ENCODE data around the gene ABCG1. TPM values are rescaled to one million over a fixed set of nuclear protein-coding genes. Genes with fewer than 3 reads are reported as not detected.

Gene ABCG1
- total and polyA plus RNA-seq, 11 donors, result 3.3 to 25.3 (median 13.5) TPM

DNA sequence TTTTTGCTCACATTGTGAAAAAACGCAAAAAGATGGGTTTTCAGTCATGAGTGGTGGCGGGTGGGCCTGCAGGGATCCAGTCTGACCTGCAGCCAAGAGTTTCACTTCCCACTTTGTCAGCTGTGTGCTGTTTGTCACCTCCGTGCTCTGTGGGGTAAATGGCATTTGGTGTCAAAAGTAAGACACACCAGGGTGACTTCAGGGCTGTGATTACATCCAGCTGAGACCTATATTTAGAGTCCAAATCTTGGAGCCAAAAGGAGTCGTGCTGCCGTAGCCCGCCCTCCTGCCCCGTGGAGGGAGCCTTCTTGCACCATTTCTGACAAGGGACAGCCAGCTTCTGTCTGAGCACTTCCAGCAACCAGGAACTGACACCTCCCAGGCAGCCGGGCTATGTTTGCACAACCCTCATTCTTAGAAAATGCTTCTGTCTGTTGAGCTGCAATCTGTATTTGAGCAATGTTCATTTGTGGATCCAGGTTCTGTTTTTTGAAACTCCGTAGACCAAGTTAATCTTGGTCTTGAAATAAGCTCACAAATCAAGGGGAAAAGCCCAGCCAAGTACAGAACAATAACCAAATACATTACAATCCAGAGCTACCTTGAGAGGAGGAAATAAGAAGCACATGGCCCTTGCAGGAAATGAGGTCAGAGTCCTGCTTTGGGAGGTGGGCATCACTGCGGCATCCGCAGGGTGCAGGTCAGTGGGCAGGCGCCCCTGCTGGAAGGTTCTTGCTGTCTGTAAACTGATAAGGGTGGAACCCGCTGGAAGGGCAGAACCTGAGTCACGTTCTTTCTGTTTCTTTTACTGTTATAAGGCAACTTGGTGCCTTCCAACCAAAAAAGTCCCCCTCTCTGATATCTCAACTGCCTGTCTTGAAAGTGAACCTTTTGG is 14.4 kb downstream of the ABCG1 start:
- intact Hi-C loops (cut with DNase I), result loop anchor here in 4 of 10 donors (5.0 to 10.0 kb wide), 4 partner anchors 49 to 229 kb away; no protein-coding TSS in a partner anchor
- 5 to 8% (median 5%) methylated on average over 12 to 14 of the region's 14 CpGs for WGBS, 4 donors

DNA sequence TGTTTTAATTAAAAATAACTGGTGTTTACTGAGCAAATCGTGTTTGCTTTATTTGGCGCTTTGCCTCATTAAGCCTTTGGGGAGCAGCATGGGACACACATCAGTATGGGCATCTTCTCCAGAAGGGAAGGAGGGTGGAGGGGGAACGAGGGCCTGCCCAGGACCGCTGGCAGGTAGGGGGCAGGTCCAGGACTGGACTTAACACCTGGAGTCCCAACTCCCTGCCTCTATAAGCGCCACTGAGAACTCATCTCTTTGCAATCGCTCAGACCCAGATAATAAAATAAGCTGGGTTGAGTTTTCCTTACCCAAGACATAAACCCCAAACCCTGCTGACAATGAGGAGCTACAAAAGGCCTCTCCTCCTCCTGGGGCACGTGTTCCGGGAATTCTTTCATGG is 15.1 kb downstream of the ABCG1 start:
- Histone ChIP-seq H3K4me1 (peaks cover 21 to 98% (median 80%) of the 10 kb centered on the region in 12 donors), H3K36me3 (no peaks in the 10 kb centered on the region), H3K27ac (peak overlapping the region; percentile 60 to 91 (median 84)), H3K9me3 (no peaks in the 10 kb centered on the region), H3K27me3 (no peaks in the 10 kb centered on the region), H3K4me3 (peak overlapping the region in 10 of 12 donors; percentile 28 to 62 (median 56))
- no peak for TF ChIP-seq POLR2A (IDR thresholded peaks at IDR 0.05)
- TF ChIP-seq, protein P1, sequence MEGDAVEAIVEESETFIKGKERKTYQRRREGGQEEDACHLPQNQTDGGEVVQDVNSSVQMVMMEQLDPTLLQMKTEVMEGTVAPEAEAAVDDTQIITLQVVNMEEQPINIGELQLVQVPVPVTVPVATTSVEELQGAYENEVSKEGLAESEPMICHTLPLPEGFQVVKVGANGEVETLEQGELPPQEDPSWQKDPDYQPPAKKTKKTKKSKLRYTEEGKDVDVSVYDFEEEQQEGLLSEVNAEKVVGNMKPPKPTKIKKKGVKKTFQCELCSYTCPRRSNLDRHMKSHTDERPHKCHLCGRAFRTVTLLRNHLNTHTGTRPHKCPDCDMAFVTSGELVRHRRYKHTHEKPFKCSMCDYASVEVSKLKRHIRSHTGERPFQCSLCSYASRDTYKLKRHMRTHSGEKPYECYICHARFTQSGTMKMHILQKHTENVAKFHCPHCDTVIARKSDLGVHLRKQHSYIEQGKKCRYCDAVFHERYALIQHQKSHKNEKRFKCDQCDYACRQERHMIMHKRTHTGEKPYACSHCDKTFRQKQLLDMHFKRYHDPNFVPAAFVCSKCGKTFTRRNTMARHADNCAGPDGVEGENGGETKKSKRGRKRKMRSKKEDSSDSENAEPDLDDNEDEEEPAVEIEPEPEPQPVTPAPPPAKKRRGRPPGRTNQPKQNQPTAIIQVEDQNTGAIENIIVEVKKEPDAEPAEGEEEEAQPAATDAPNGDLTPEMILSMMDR (IDR thresholded peaks at IDR 0.05), result no peak
- WGBS, 4 donors, result 41 to 47% (median 46%) methylated on average over 8 of the region's 8 CpGs
- DNase-seq (peak in 1 of 5 donors; percentile 13), ATAC-seq (no peak)
- intact Hi-C loops (cut with DNase I), result loop anchor here in 4 of 10 donors (5.0 to 10.0 kb wide), 4 partner anchors 49 to 229 kb away; no protein-coding TSS in a partner anchor

More for the DNA sequence above, 14.4 kb downstream of the ABCG1 start:
- Histone ChIP-seq H3K4me1 (peaks cover 27 to 99% (median 86%) of the 10 kb centered on the region in 12 donors), H3K27ac (peak overlapping the region; percentile 60 to 91 (median 84)), H3K36me3 (no peaks in the 10 kb centered on the region), H3K27me3 (no peaks in the 10 kb centered on the region), H3K9me3 (no peaks in the 10 kb centered on the region), H3K4me3 (peak overlapping the region in 7 of 12 donors; percentile 3 to 62 (median 13))
- peak; percentile 66 to 89 (median 83) for DNase-seq
- TF ChIP-seq, protein P1 (IDR thresholded peaks at IDR 0.05), result peak in 9 of 12 donors; percentile 12 to 48 (median 38)
- no peak for TF ChIP-seq POLR2A (IDR thresholded peaks at IDR 0.05)
- peak; percentile 68 to 86 (median 81) for ATAC-seq

DNA sequence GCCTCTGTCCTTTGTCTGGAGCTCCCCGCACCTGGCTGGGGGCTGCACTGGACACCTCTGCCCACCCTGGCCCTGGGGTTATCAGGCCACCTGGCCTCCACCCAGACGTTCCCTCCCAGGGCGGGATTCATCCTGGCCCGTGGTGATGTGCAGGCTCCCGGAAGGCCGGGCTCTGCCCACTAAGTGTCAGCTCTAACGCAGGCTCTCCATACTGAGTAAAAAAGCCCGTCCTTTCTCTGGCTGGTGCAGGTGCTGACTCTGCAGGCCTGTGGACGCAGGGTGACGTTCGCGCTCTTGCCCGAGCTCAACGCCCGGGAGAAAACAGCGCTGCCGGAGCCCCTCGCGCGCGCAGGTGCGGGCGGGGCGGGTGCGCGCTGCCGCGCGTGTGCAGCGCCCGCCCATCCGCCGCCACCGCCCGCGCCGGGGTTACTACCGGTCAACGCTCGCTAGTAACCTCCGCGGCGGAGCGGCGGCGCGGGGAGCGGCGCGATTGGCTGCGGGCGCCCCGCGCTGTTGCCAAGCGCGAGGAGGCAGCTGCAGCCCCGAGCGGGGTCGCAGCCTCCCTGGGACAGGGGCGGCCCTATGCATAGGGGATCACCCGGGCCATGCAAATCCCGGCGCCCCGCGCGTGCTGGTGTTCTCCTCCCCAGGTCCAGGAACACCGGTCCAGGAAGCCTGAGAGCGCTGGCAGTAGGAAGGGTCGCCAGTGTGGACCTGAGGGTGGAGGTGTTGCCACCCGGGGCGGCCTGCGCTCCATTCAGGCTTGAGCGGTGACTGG is 15.7 kb downstream of the ABCG1 start:
- no peaks in the 10 kb centered on the region for H3K27me3 ChIP-seq
- ATAC-seq, result peak; percentile 17 to 76 (median 66)

More for the DNA sequence above, 15.7 kb downstream of the ABCG1 start:
- TF ChIP-seq POLR2A (IDR thresholded peaks at IDR 0.05), result peak in 1 of 2 donors; percentile 31
- TF ChIP-seq, protein P1 (IDR thresholded peaks at IDR 0.05), result no peak
- DNase-seq, result peak; percentile 73 to 88 (median 75)
- peaks cover 21 to 95% (median 74%) of the 10 kb centered on the region in 12 donors for H3K4me1 ChIP-seq
- intact Hi-C loops (cut with DNase I), result loop anchor here in 4 of 10 donors (5.0 to 10.0 kb wide), 4 partner anchors 50 to 230 kb away; no protein-coding TSS in a partner anchor
- H3K36me3 ChIP-seq, result no peaks in the 10 kb centered on the region
- peak overlapping the region; percentile 18 to 62 (median 56) for H3K4me3 ChIP-seq
- WGBS, 4 donors, result 2 to 5% (median 3%) methylated on average over 26 to 73 of the region's 73 CpGs
- no peaks in the 10 kb centered on the region for H3K9me3 ChIP-seq
- peak overlapping the region; percentile 60 to 91 (median 84) for H3K27ac ChIP-seq

All from heart left ventricle (tissue), 16 donors.